SK-N-SH (cell line): ENCODE data around the gene MBTPS2. TPM values are rescaled to one million over a fixed set of nuclear protein-coding genes. Genes with fewer than 3 reads are reported as not detected.

Source experiments
- CTCF ChIA-PET: fragments of 300-600, 350-600 bp; formaldehyde crosslinking; extraction: SDS; loops from one replicate; lab custom pipeline; 2021; lab: Yijun Ruan, JAX
- POLR2A ChIA-PET: fragments of 350-600 bp; sonication (Branson Sonifier 250); formaldehyde crosslinking; extraction: SDS; loops from one replicate; lab custom pipeline; 2020; ENCODE audit warnings: antibody characterized with exemption, inconsistent platforms; lab: Yijun Ruan, JAX
- DNase-seq: peaks from one replicate; pipeline ENCODE4 v3.0.0; 2012
- H2AFZ ChIP-seq: fragments of 200-600 bp; sonication (generic); 2 replicates; pipeline ENCODE4 v1.8.1; 2016; ENCODE audit warnings: antibody characterized with exemption, mild to moderate bottlenecking, low read depth
- H3F3A ChIP-seq: fragments of 200-600 bp; sonication (generic); replicated peaks from 2 replicates; pipeline ENCODE3; 2016; ENCODE audit warnings: antibody characterized with exemption, mild to moderate bottlenecking; ENCODE audit not compliant: insufficient read depth
- H3K27ac ChIP-seq, 2 experiments: fragments of 200-500 bp in 1 of 2; fragments of 200-600 bp in 1 of 2; sonication (Bioruptor generic) in 1 of 2; sonication (generic), shearing (Covaris generic) in 1 of 2; 2 replicates each; pipeline versions ENCODE4 v1.5.1 to v1.6.1; 2014 to 2016; ENCODE audit warnings: low read depth in 2 of 2, inconsistent platforms in 1 of 2, low read length in 1 of 2, mild to moderate bottlenecking in 1 of 2, mixed read lengths in 1 of 2
- H3K27me3 ChIP-seq: fragments of 200-600 bp; sonication (generic), shearing (Covaris generic); 2 replicates; pipeline ENCODE4 v1.6.1; 2016; ENCODE audit warnings: mixed run types; ENCODE audit not compliant: insufficient read depth
- H3K36me3 ChIP-seq, 2 experiments: fragments of 200-500 bp in 1 of 2; fragments of 200-600 bp in 1 of 2; sonication (Bioruptor generic) in 1 of 2; sonication (generic) in 1 of 2; replicated peaks in 1 of 2; 2 replicates each; pipeline versions ENCODE3 to v1.5.1; 2014 to 2016; ENCODE audit warnings: low read length in 1 of 2, mild to moderate bottlenecking in 1 of 2; ENCODE audit not compliant: insufficient read depth in 2 of 2, control insufficient read depth in 1 of 2
- H3K4me1 ChIP-seq, 2 experiments: fragments of 200-500 bp in 1 of 2; fragments of 200-600 bp in 1 of 2; sonication (Bioruptor generic) in 1 of 2; sonication (generic), shearing (Covaris generic) in 1 of 2; 2 replicates each; pipeline versions ENCODE4 v1.5.1 to v1.6.1; 2014 to 2016; ENCODE audit warnings: low read depth in 1 of 2, low read length in 1 of 2, mixed run types in 1 of 2; ENCODE audit not compliant: insufficient read depth in 2 of 2, control insufficient read depth in 1 of 2
- H3K4me2 ChIP-seq: fragments of 200-600 bp; sonication (generic), shearing (Covaris generic); 2 replicates; pipeline ENCODE4 v1.6.1; 2017; ENCODE audit warnings: mixed run types
- H3K4me3 ChIP-seq, 2 experiments: fragments of 200-500 bp in 1 of 2; fragments of 200-600 bp in 1 of 2; sonication (Bioruptor generic) in 1 of 2; sonication (generic), shearing (Covaris generic) in 1 of 2; 2 replicates each; pipeline versions ENCODE4 v1.5.1 to v1.8.1; 2014 to 2016; ENCODE audit warnings: low read depth in 2 of 2, inconsistent platforms in 1 of 2, low read length in 1 of 2, mild to moderate bottlenecking in 1 of 2, mixed read lengths in 1 of 2, moderate library complexity in 1 of 2
- H3K79me2 ChIP-seq: fragments of 200-600 bp; sonication (generic); 2 replicates; pipeline ENCODE4 v1.8.1; 2017; ENCODE audit warnings: mild to moderate bottlenecking; ENCODE audit not compliant: insufficient read depth
- H3K9ac ChIP-seq: fragments of 200-600 bp; sonication (generic); 2 replicates; pipeline ENCODE4 v1.6.1; 2017; ENCODE audit warnings: mixed run types
- H3K9me2 ChIP-seq: fragments of 200-600 bp; sonication (generic); 2 replicates; pipeline ENCODE4 v1.6.1; 2017; ENCODE audit warnings: mixed run types
- H3K9me3 ChIP-seq: fragments of 200-600 bp; sonication (generic); 2 replicates; pipeline ENCODE4 v1.6.1; 2017; ENCODE audit warnings: mixed run types, mild to moderate bottlenecking, moderate library complexity
- H4K20me1 ChIP-seq: fragments of 200-600 bp; sonication (generic); 2 replicates; pipeline ENCODE4 v1.6.1; 2017; ENCODE audit warnings: mild to moderate bottlenecking, mixed run types; ENCODE audit not compliant: insufficient read depth
- CTCF ChIP-seq: fragments of 200-600 bp; sonication (generic); IDR thresholded peaks from 2 replicates; pipeline ENCODE4 v1.6.1; 2017; ENCODE audit warnings: antibody characterized with exemption, mild to moderate bottlenecking, moderate library complexity
- ELF1 ChIP-seq: IDR thresholded peaks from 2 replicates; pipeline ENCODE4 v1.4.0; 2012
- FOXJ3 ChIP-seq: sonication (generic); formaldehyde crosslinking; IDR thresholded peaks from 2 replicates; pipeline ENCODE4 v1.5.1; 2020; ENCODE audit warnings: mild to moderate bottlenecking, missing genetic modification reagents
- IRF3 ChIP-seq: fragments of 150-350 bp; IDR thresholded peaks from 2 replicates; pipeline ENCODE4 v1.6.1; 2016; ENCODE audit warnings: mild to moderate bottlenecking, low read depth, low read length
- MXI1 ChIP-seq: IDR thresholded peaks from 2 replicates; pipeline ENCODE4 v1.6.1; 2012; ENCODE audit warnings: mild to moderate bottlenecking, low read depth, low read length, improper control_type of control experiment
- RAD21 ChIP-seq: IDR thresholded peaks from 2 replicates; pipeline ENCODE4 v1.6.1; 2012; ENCODE audit warnings: mild to moderate bottlenecking, low read length
- RCOR1 ChIP-seq: fragments of 150-350 bp; IDR thresholded peaks from 2 replicates; pipeline ENCODE4 v1.6.1; 2017; ENCODE audit warnings: antibody characterized with exemption, low read length
- REST ChIP-seq: IDR thresholded peaks from 2 replicates; pipeline ENCODE4 v1.6.1; 2012; ENCODE audit warnings: mild to moderate bottlenecking, low read depth, low read length, moderate library complexity
- RXRA ChIP-seq: IDR thresholded peaks from 2 replicates; pipeline ENCODE4 v1.4.0; 2012; ENCODE audit warnings: low read depth, mild to moderate bottlenecking, borderline replicate concordance
- SIN3A ChIP-seq: IDR thresholded peaks from 2 replicates; pipeline ENCODE4 v1.6.1; 2012; ENCODE audit warnings: low read depth, mild to moderate bottlenecking, low read length, moderate library complexity, borderline replicate concordance
- SMC3 ChIP-seq: IDR thresholded peaks from 2 replicates; pipeline ENCODE4 v1.6.1; 2012; ENCODE audit warnings: low read depth, low read length, improper control_type of control experiment
- TAF1 ChIP-seq: IDR thresholded peaks from 2 replicates; pipeline ENCODE4 v1.6.1; 2012; ENCODE audit warnings: low read depth, mild to moderate bottlenecking, low read length, moderate library complexity, borderline replicate concordance
- WGBS: methylation state at CpG from one replicate; pipeline ENCODE4 v1.1.6; 2017; ENCODE audit warnings: low lambda C conversion rate; 5-methylcytosine and 5-hydroxymethylcytosine counted together
- polyA plus RNA-seq, 3 experiments: library from polyadenylated mRNA; depleted of rRNA; stranded (reverse); fragments of >200 nt; gene quantifications; 2 replicates each; pipeline ENCODE4 v1.2.3, GENCODE V29; 2012

MBTPS2 gene
- polyA plus RNA-seq, 1 of the 3 experiments (the other 2 are of a cell fraction), result 21.6 TPM

GRCh38 chrX:21856504-21856903 lies 17.1 kb downstream of the MBTPS2 start:
- H3K4me1 ChIP-seq, result no peaks in the 10 kb centered on the region
- H3K27me3 ChIP-seq, result no peaks in the 10 kb centered on the region
- no peak overlapping the region for H3K9ac ChIP-seq
- H3K4me3 ChIP-seq, result no peak overlapping the region
- H4K20me1 ChIP-seq, result no peaks in the 10 kb centered on the region
- WGBS, result 89% methylated on average over 15 of the region's 21 CpGs
- H2AFZ ChIP-seq, result no peak overlapping the region
- no peak for DNase-seq
- no peak overlapping the region for H3K27ac ChIP-seq
- POLR2A ChIA-PET, result no interaction called here
- H3K36me3 ChIP-seq, result peaks cover 47% of the 10 kb centered on the region in 2 experiments
- peaks cover 4% of the 10 kb centered on the region for H3F3A ChIP-seq
- CTCF ChIA-PET, result no interaction called here
- no peaks in the 10 kb centered on the region for H3K9me3 ChIP-seq
- H3K79me2 ChIP-seq, result no peaks in the 10 kb centered on the region
- H3K9me2 ChIP-seq, result no peaks in the 10 kb centered on the region
- no peak for TF ChIP-seq REST
- TF ChIP-seq FOXJ3, result no peak
- no peak for TF ChIP-seq CTCF
- no peak for TF ChIP-seq ELF1
- TF ChIP-seq MXI1, result no peak
- TF ChIP-seq TAF1, result no peak
- TF ChIP-seq SMC3, result no peak
- no peak for TF ChIP-seq IRF3
- no peak for TF ChIP-seq RXRA
- no peak for TF ChIP-seq SIN3A
- TF ChIP-seq RAD21, result no peak
- TF ChIP-seq, all 33 proteins: peak for 0
- H3K4me2 ChIP-seq, result no peak overlapping the region

- Histone ChIP-seq H3K79me2 (peaks cover 9% of the 10 kb centered on the region), H3K4me3 (no peak overlapping the region), H3K27ac (no peak overlapping the region), H3K4me1 (no peaks in the 10 kb centered on the region), H3K27me3 (no peaks in the 10 kb centered on the region), H3K9ac (no peak overlapping the region), H3K36me3 (peaks cover 0 to 8% of the 10 kb centered on the region in 2 experiments), H2AFZ (no peak overlapping the region), H4K20me1 (no peaks in the 10 kb centered on the region), H3K9me2 (no peaks in the 10 kb centered on the region), H3K9me3 (no peaks in the 10 kb centered on the region)
- CTCF ChIA-PET, result no interaction called here
- no peak for DNase-seq
- POLR2A ChIA-PET, result no interaction called here
- TF ChIP-seq RAD21 (no peak), RCOR1 (no peak)
- TF ChIP-seq, all 33 proteins: peak for 0
- WGBS, result 92% methylated on average over 1 of the region's 1 CpG
- Histone ChIP-seq H3F3A (no peaks in the 10 kb centered on the region), H3K4me2 (no peak overlapping the region)
Observed at GRCh38 chrX:21863241-21863640, 23.8 kb downstream of the MBTPS2 start.
